Glutamatergic neuron (in vitro differentiated cells): ENCODE data around the gene DCAF15. TPM values are rescaled to one million over a fixed set of nuclear protein-coding genes. Genes with fewer than 3 reads are reported as not detected.

ENCODE experiments used
- DNase-seq: peaks from one replicate; pipeline ENCODE4 v3.0.0; 2022
- H3K27ac Mint-ChIP-seq: one replicate; pipeline ENCODE4 v1.8.0; 2020; ENCODE audit warnings: mild to moderate bottlenecking, mixed read lengths, inconsistent platforms; ENCODE audit not compliant: unreplicated experiment
- H3K27me3 Mint-ChIP-seq: one replicate; pipeline ENCODE4 v1.8.0; 2020; ENCODE audit warnings: mild to moderate bottlenecking, moderate library complexity, mixed read lengths, inconsistent platforms; ENCODE audit not compliant: unreplicated experiment
- H3K36me3 Mint-ChIP-seq: one replicate; pipeline ENCODE4 v1.8.0; 2020; ENCODE audit warnings: mild to moderate bottlenecking, mixed read lengths, inconsistent platforms; ENCODE audit not compliant: unreplicated experiment
- H3K4me1 Mint-ChIP-seq: one replicate; pipeline ENCODE4 v1.8.0; 2020; ENCODE audit warnings: mild to moderate bottlenecking, low read depth, mixed read lengths, inconsistent platforms; ENCODE audit not compliant: unreplicated experiment
- H3K4me3 Mint-ChIP-seq: one replicate; pipeline ENCODE4 v1.8.0; 2020; ENCODE audit warnings: mild to moderate bottlenecking, mixed read lengths, inconsistent platforms; ENCODE audit not compliant: unreplicated experiment
- H3K9me3 Mint-ChIP-seq: one replicate; pipeline ENCODE4 v1.8.0; 2020; ENCODE audit warnings: mild to moderate bottlenecking, moderate library complexity, mixed read lengths, inconsistent platforms; ENCODE audit not compliant: unreplicated experiment
- long read RNA-seq: library from polyadenylated mRNA; unstranded; transcript quantifications from one replicate; pipeline ENCODE4 v2.0.0, GENCODE V29; 2020; ENCODE audit not compliant: unreplicated experiment
- total RNA-seq: library from RNA; stranded (reverse); fragmentation: NEBNext Ultra II Directional; extraction: Animal tissue kit (Norgen Biotek cat#: 25700); gene quantifications from one replicate; pipeline ENCODE4 v1.2.1, GENCODE V29; 2021; ENCODE audit not compliant: unreplicated experiment
- TF ChIP-seq, protein P1 (sequence below): fragments of 200-600 bp; sonication (generic); IDR thresholded peaks from one replicate; pipeline ENCODE4 v1.5.0; 2021; ENCODE audit not compliant: partially characterized antibody, unreplicated experiment

The DCAF15 gene, protein sequence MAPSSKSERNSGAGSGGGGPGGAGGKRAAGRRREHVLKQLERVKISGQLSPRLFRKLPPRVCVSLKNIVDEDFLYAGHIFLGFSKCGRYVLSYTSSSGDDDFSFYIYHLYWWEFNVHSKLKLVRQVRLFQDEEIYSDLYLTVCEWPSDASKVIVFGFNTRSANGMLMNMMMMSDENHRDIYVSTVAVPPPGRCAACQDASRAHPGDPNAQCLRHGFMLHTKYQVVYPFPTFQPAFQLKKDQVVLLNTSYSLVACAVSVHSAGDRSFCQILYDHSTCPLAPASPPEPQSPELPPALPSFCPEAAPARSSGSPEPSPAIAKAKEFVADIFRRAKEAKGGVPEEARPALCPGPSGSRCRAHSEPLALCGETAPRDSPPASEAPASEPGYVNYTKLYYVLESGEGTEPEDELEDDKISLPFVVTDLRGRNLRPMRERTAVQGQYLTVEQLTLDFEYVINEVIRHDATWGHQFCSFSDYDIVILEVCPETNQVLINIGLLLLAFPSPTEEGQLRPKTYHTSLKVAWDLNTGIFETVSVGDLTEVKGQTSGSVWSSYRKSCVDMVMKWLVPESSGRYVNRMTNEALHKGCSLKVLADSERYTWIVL
- 84.4 TPM for total RNA-seq
- long read RNA-seq, partial matches to known transcripts = 0 of 3 reads
- long read RNA-seq, other reads (novel, unspliced or antisense) = 2 of 3 reads

DNA sequence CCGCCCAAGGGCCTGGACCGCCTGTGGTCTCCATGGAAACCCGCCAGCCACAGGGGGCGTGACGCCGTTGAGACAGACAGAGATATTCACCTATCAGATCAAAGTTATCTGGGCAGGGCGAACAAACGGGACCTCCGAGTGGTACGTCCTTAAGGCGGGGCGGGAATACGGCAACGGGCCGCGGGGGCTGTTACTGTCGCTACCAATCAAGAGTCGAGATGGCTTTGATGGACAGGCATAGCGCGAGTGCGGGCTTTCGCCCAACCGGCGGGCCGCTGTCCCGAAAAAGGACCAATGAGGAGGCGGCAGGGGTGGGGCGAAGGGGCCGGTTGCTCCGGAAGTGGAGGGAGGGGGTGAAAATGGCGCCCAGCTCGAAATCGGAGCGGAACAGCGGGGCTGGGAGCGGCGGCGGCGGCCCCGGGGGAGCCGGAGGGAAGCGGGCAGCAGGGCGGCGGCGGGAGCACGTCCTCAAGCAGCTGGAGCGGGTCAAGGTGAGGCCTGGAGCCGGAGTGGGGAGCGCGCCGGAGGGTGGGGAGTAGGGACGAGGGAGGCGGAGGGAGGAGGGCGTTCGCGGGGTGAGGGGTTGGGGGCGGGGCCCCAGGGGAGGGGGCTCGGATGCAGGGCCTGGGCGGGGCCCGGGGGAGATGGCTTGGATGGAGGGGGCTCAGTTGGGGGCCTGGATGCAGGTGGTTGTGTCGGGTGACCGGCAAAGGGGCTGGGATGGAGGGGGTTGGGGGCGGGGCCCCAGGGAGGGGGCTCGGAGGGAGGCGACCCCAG, at the start of gene DCAF15:
DCAF15 (plus strand) TSS at position 356 of the 777 bp plus-strand sequence; CDS start at position 360, 4 bp downstream.
- no peaks in the 10 kb centered on the region for H3K36me3 Mint-ChIP-seq
- H3K9me3 Mint-ChIP-seq = peaks cover 3% of the 10 kb centered on the region
- peaks cover 4% of the 10 kb centered on the region for H3K4me1 Mint-ChIP-seq

DNA sequence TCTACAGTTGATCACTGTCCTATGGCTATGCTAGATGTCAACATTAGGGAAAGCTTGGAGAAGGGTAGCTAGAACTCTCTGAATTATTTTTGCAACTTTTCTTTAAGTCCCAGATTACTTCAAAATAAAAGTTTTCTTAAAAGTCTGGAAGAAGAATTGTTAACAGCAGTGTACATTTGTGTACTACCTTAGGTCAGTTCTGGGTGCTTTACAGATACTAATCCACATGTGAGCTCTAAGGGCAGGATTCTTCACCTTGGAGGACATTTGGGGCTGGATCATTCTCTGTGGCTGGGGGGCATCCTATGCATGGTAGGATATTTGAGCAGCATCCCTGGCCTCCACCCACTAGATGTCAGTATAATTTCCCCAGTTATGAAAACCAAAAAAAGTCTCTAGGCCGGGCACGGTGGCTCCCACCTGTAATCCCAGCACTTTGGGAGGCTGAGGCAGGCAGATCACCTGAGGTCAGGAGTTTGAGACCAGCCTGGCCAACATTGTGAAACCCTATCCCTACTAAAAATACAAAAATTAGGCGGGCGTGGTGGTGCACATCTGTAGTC, 49.2 kb upstream of the DCAF15 start:
- Mint-ChIP-seq H3K27ac (no peak overlapping the region), H3K36me3 (no peaks in the 10 kb centered on the region), H3K4me3 (no peak overlapping the region), H3K27me3 (no peaks in the 10 kb centered on the region), H3K4me1 (no peaks in the 10 kb centered on the region), H3K9me3 (peaks cover 7% of the 10 kb centered on the region)
- no peak for DNase-seq
- TF ChIP-seq, protein P1, sequence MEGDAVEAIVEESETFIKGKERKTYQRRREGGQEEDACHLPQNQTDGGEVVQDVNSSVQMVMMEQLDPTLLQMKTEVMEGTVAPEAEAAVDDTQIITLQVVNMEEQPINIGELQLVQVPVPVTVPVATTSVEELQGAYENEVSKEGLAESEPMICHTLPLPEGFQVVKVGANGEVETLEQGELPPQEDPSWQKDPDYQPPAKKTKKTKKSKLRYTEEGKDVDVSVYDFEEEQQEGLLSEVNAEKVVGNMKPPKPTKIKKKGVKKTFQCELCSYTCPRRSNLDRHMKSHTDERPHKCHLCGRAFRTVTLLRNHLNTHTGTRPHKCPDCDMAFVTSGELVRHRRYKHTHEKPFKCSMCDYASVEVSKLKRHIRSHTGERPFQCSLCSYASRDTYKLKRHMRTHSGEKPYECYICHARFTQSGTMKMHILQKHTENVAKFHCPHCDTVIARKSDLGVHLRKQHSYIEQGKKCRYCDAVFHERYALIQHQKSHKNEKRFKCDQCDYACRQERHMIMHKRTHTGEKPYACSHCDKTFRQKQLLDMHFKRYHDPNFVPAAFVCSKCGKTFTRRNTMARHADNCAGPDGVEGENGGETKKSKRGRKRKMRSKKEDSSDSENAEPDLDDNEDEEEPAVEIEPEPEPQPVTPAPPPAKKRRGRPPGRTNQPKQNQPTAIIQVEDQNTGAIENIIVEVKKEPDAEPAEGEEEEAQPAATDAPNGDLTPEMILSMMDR = no peak

More for the DNA sequence above, at the start of gene DCAF15:
- Mint-ChIP-seq H3K4me3 (peak within 1 kb of the TSS; percentile 90), H3K27me3 (peaks cover 6% of the 10 kb centered on the region), H3K27ac (peak within 1 kb of the TSS; percentile 68)
- peak; percentile 99 for DNase-seq
- TF ChIP-seq, protein P1 = no peak

DNA sequence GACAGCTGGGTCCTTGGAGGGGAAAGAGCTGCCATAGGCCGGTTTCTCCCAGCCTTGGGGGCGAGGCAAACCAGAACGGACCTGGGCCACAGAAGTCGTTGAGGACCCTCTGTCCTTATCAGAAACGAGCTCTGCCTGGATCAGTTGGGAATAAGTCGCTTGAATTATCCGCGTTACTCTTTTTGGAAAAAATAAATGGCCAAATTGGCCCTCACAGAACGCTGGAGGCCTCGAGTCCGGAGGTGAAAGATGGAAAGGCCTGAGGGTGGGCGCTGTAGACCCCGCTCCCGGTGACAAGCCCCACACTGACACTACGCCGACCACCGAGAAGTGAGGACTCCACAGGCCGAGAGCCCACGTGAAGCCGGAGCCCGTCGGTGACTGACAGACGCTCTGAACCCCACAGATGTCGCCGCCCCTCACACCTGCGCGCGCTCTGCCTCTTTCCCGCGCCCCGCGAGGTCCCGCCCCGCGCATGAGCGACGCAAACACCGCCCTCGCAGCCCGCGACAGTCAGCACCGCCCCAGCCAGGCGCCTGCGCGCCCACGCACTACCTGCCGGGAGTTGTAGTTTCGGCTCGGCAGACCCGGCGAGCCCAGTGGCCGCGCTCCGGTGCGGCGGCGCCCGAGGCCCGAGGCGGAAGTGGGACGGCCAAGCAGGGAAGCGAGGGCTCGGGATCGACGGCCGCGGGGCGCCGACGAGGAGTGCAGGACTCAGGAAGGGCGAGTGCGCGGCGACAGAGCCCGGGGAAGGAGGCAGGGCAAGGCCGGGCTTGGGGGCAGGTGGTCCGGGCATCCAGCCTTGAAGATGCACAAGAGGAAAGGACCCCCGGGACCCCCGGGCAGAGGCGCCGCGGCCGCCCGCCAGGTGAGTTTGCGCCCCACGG, 46.4 kb upstream of the DCAF15 start, which contains the start of the genes BRME1 and CC2D1A:
BRME1 (minus strand) TSS at position 484 of the 887 bp plus-strand sequence. CDS start 1,225 bp downstream, outside the sequence.
CC2D1A (plus strand) TSS at position 568 of the 887 bp plus-strand sequence; CDS start at position 809, 241 bp downstream.
- no peaks in the 10 kb centered on the region for H3K36me3 Mint-ChIP-seq
- peak; percentile 93 for DNase-seq
- no peaks in the 10 kb centered on the region for H3K27me3 Mint-ChIP-seq
- H3K4me1 Mint-ChIP-seq = no peaks in the 10 kb centered on the region
- no peak within 1 kb of the TSS for H3K27ac Mint-ChIP-seq
- TF ChIP-seq, protein P1 = no peak
- peak within 1 kb of the TSS; percentile 79 for H3K4me3 Mint-ChIP-seq
- H3K9me3 Mint-ChIP-seq = peaks cover 7% of the 10 kb centered on the region

DNA sequence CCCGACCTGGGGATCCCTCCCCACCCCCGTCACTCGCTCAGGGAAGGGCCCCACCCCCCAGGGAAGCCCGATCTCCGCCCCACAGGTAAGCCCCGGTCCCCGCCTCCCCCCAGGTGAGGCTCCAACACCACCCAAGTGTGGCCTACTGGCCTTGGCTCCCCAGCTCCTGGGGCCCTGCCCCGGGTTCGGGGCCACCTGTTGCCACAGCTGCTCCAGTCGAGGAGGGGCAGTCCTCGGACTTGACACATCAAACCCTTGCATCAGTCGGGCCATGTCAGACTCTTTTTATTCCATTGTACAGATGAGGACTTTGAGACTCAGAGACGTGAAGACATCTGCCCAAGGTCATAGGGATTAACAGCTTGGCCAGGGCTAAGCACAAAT, 45.8 kb upstream of the DCAF15 start:
- TF ChIP-seq, protein P1 = no peak
- DNase-seq = no peak
- no peaks in the 10 kb centered on the region for H3K27me3 Mint-ChIP-seq
- peak overlapping the region; percentile 79 for H3K4me3 Mint-ChIP-seq
- H3K36me3 Mint-ChIP-seq = no peaks in the 10 kb centered on the region
- H3K27ac Mint-ChIP-seq = no peak overlapping the region
- H3K4me1 Mint-ChIP-seq = no peaks in the 10 kb centered on the region
- peaks cover 7% of the 10 kb centered on the region for H3K9me3 Mint-ChIP-seq
